NT2/D1 (cell line): ENCODE results near the gene AHCTF1.
"Not testable (repeated sequence)": the region's sequence is repeated elsewhere in the genome, so short reads cannot be mapped to it uniquely, and the experiment has no call there.

Experiments used
- SUZ12 ChIP-seq: IDR thresholded peaks from 2 replicates; pipeline ENCODE4 v1.6.1; 2011; ENCODE audit not compliant: insufficient read length, insufficient read depth; ENCODE audit errors: extremely low read depth
- YY1 ChIP-seq: IDR thresholded peaks from 2 replicates; pipeline ENCODE4 v1.6.1; 2011; ENCODE audit not compliant: insufficient read length, insufficient read depth
- ZNF274 ChIP-seq: IDR thresholded peaks from 2 replicates; pipeline ENCODE4 v1.6.1; 2011; ENCODE audit warnings: mild to moderate bottlenecking, low read depth, low read length

- not testable (repeated sequence) for TF ChIP-seq YY1, ZNF274, SUZ12
Measured at GRCh38 chr1:246822154-246822553, 109.6 kb downstream of the AHCTF1 start.
